ENCODE data around the gene SLC5A5.

SLC5A5 gene

DNA sequence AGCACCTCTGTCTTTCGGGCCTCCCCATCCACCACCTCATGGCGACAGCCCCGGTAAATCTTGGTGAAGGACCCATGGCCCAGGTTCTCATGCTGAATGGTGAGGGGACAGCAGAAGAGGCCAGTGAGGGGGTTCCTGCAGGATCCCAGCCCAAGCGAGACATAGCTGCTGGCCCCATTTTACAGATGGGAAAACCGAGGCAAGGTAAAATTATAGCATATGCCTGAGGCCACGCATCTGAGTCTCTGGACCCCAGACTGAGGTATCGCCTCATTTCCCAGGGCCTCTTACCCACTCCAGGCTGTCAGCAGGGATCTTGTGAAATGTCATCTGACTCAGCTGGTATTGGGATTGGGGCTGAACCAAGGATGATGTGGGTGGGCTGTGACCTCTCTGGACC, 33.8 kb upstream of the SLC5A5 start:
- no peak for DNase-seq (ENCODE audit: low read depth)
- TF ChIP-seq, protein P1, sequence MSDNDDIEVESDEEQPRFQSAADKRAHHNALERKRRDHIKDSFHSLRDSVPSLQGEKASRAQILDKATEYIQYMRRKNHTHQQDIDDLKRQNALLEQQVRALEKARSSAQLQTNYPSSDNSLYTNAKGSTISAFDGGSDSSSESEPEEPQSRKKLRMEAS (IDR thresholded peaks at IDR 0.05; ENCODE audit: low read depth, low read length) = no peak
- no peak for TF ChIP-seq MYC (IDR thresholded peaks at IDR 0.05; ENCODE audit: low read depth, low read length)
- TF ChIP-seq, protein P2, sequence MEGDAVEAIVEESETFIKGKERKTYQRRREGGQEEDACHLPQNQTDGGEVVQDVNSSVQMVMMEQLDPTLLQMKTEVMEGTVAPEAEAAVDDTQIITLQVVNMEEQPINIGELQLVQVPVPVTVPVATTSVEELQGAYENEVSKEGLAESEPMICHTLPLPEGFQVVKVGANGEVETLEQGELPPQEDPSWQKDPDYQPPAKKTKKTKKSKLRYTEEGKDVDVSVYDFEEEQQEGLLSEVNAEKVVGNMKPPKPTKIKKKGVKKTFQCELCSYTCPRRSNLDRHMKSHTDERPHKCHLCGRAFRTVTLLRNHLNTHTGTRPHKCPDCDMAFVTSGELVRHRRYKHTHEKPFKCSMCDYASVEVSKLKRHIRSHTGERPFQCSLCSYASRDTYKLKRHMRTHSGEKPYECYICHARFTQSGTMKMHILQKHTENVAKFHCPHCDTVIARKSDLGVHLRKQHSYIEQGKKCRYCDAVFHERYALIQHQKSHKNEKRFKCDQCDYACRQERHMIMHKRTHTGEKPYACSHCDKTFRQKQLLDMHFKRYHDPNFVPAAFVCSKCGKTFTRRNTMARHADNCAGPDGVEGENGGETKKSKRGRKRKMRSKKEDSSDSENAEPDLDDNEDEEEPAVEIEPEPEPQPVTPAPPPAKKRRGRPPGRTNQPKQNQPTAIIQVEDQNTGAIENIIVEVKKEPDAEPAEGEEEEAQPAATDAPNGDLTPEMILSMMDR (IDR thresholded peaks at IDR 0.05; ENCODE audit: low read depth, low read length) = no peak
- TF ChIP-seq POLR2A (IDR thresholded peaks at IDR 0.05; ENCODE audit: extremely low read depth, insufficient read length) = no peak
- H3K4me3 ChIP-seq (ENCODE audit: low read depth, low read length) = no peak overlapping the region

DNA sequence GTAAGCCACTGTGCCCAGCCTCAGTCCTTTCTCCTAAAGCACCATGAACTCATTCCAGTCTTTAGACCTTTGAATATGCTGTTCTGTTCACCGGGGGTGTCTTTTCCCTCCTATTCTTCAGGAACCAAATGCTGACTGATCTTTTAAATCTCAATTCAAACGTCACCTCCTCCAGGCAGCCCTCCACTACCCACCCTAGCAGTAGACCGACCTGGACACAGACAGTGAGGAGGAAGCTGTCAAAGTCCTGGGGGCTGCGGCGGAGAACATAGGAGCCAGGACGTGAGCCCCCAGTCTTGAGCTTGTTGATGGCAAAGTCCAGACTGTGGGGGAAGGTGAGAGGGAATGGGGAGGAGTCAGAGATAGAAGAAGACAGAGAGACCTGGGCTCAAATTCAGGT, 31.7 kb upstream of the SLC5A5 start:
- no peak overlapping the region for H3K4me3 ChIP-seq (ENCODE audit: low read depth, low read length)
- no peak for DNase-seq (ENCODE audit: low read depth)
- TF ChIP-seq, protein P1 (IDR thresholded peaks at IDR 0.05; ENCODE audit: low read depth, low read length) = no peak
- no peak for TF ChIP-seq POLR2A (IDR thresholded peaks at IDR 0.05; ENCODE audit: extremely low read depth, insufficient read length)
- TF ChIP-seq MYC (IDR thresholded peaks at IDR 0.05; ENCODE audit: low read depth, low read length) = no peak
- TF ChIP-seq, protein P2 (IDR thresholded peaks at IDR 0.05; ENCODE audit: low read depth, low read length) = no peak

GRCh38 chr19:17841371-17841809, 30.4 kb upstream of the SLC5A5 start:
- TF ChIP-seq, protein P1 (IDR thresholded peaks at IDR 0.05; ENCODE audit: low read depth, low read length) = no peak
- no peak for TF ChIP-seq MYC (IDR thresholded peaks at IDR 0.05; ENCODE audit: low read depth, low read length)
- TF ChIP-seq, protein P2 (IDR thresholded peaks at IDR 0.05; ENCODE audit: low read depth, low read length) = no peak
- no peak for DNase-seq (ENCODE audit: low read depth)
- H3K4me3 ChIP-seq (ENCODE audit: low read depth, low read length) = no peak overlapping the region

DNA sequence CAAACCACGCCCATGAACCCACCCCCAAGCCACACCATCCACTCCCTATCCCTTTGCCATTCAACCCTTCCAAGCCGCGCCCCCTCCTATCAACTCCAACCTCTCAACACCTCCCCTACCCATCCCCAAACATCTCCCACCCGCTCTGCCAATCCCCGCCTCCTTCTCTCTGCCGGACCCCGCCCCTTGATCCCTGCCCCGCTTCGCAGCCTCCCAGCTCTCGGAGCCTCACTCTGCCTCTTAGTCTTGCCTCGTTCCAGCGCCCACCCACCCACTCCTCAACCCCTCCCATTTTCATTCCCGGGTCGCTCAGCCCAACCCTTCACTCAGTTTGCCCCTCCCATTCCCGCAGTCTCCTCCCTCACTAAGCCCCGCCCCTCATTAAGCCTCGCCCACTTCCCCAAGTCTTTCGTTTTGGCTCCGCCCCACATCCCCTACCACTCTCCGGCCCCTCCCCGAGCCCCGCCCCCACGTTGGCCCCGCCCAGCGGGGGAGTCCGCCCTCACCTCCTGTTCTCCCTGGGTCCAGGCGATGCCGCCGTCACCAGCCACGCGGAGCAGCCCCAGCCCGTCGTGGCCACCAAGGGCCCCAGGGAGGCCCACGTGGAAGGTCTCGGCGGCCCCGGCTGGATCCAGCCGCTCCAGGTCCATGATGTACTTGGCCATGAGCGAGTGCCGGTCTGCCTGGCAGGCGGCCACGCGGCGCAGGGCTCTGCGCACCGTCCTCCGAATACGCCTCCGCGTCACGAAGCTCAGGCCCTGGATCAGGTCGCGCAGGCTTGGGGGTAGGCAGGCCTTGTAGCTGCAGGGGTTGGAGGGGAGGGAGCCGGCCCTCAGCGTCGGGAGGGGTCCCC, 29.7 kb upstream of the SLC5A5 start:
- no peak overlapping the region for H3K4me3 ChIP-seq (ENCODE audit: low read depth, low read length)
- peak; percentile 40 for DNase-seq (ENCODE audit: low read depth)
- no peak for TF ChIP-seq POLR2A (IDR thresholded peaks at IDR 0.05; ENCODE audit: extremely low read depth, insufficient read length)
- TF ChIP-seq, protein P2 (IDR thresholded peaks at IDR 0.05; ENCODE audit: low read depth, low read length) = no peak
- TF ChIP-seq, protein P1 (IDR thresholded peaks at IDR 0.05; ENCODE audit: low read depth, low read length) = no peak
- no peak for TF ChIP-seq MYC (IDR thresholded peaks at IDR 0.05; ENCODE audit: low read depth, low read length)

GRCh38 chr19:17842663-17843291, 29.0 kb upstream of the SLC5A5 start:
- no peak for DNase-seq (ENCODE audit: low read depth)
- no peak overlapping the region for H3K4me3 ChIP-seq (ENCODE audit: low read depth, low read length)
- TF ChIP-seq, protein P1 (IDR thresholded peaks at IDR 0.05; ENCODE audit: low read depth, low read length) = no peak
- TF ChIP-seq, protein P2 (IDR thresholded peaks at IDR 0.05; ENCODE audit: low read depth, low read length) = no peak

Measured in NB4 (cell line).